Astrocyte (in vitro differentiated cells and primary cell): Measurements from ENCODE around the gene PCA3.

Experiments used
- CTCF ChIP-seq: IDR thresholded peaks from 2 replicates; pipeline ENCODE4 v1.5.1; 2011; ENCODE audit warnings: low read depth, mild to moderate bottlenecking, inconsistent platforms, low read length, moderate library complexity; ENCODE audit not compliant: insufficient read depth
- EZH2 ChIP-seq: IDR thresholded peaks from 2 replicates; pipeline ENCODE4 v1.6.1; 2012; ENCODE audit warnings: mild to moderate bottlenecking, low read length, inconsistent platforms; ENCODE audit not compliant: insufficient read depth

- TF ChIP-seq CTCF (no peak), EZH2 (no peak)
Measured at GRCh38 chr9:76737154-76737902, 26.9 kb upstream of the PCA3 start.
